AG04450 (cell line): ENCODE measurements around the gene ASPSCR1. TPM values are rescaled to one million over a fixed set of nuclear protein-coding genes. Genes with fewer than 3 reads are reported as not detected.
A peak's percentile ranks its signal among the peaks of the same experiment; 100 is the strongest.

Source experiments
- CTCF ChIA-PET: fragments of 300-600, 350-600 bp; formaldehyde crosslinking; extraction: SDS; loops from one replicate; lab custom pipeline; 2022; ENCODE audit warnings: antibody characterized with exemption, inconsistent platforms; lab: Charles Lee
- POLR2A ChIA-PET: fragments of 350-600 bp; formaldehyde crosslinking; extraction: SDS; loops from one replicate; lab custom pipeline; 2021; ENCODE audit warnings: antibody characterized with exemption, inconsistent platforms; lab: Yijun Ruan, JAX
- DNase-seq: peaks from one replicate; pipeline ENCODE4 v3.0.0-alpha.2; 2011; ENCODE audit warnings: low read depth, low spot score
- H3K27ac ChIP-seq: one replicate; pipeline ENCODE4 v1.5.1; 2012; ENCODE audit warnings: low read depth, low read length, control low read depth
- H3K27me3 ChIP-seq: one replicate; pipeline ENCODE4 v1.6.0; 2012; ENCODE audit warnings: low read length; ENCODE audit not compliant: control insufficient read depth, insufficient read depth
- H3K4me3 ChIP-seq: 2 replicates; pipeline ENCODE4 v1.5.1; 2011; ENCODE audit warnings: mild to moderate bottlenecking, low read depth, low read length, control low read depth
- H3K9me3 ChIP-seq: 2 replicates; pipeline ENCODE4 v1.5.1; 2012; ENCODE audit warnings: low read length; ENCODE audit not compliant: control insufficient read depth, insufficient read depth
- CTCF ChIP-seq: IDR thresholded peaks from 2 replicates; pipeline ENCODE4 v1.5.1; 2011; ENCODE audit warnings: low read depth, low read length, control low read depth, inconsistent platforms
- polyA plus RNA-seq: library from polyadenylated mRNA; depleted of rRNA; stranded (reverse); fragments of >200 nt; gene quantifications from 2 replicates; pipeline ENCODE4 v1.2.3, GENCODE V29; 2011

ASPSCR1 gene
- polyA plus RNA-seq, 1 experiment: 7.1 TPM

GRCh38 chr17:82050761-82051641 is 73.6 kb downstream of the ASPSCR1 start:
- ChIA-PET CTCF (interaction anchor here (1.6 kb wide), 1 partner anchor 13 kb away, joined by 4 read pairs; the partner anchor contains the start of gene DCXR), POLR2A (interaction anchor here (0.5 to 2.2 kb wide), 3 partner anchors 13 to 48 kb away, joined by 4 to 8 read pairs (median 5); partner anchors contain the start of gene DCXR)
- Histone ChIP-seq H3K4me3 (peak overlapping the region; percentile 85), H3K9me3 (peaks cover 4% of the 10 kb centered on the region; the same call in 1 of the 2 replicates), H3K27me3 (no peaks in the 10 kb centered on the region), H3K27ac (no peak overlapping the region)
- no peak for TF ChIP-seq CTCF
- DNase-seq: no peak

GRCh38 chr17:82051776-82052637 is 74.6 kb downstream of the ASPSCR1 start, which contains the start of the genes GPS1 and RFNG:
Gene GPS1 (plus strand): TSS chr17:82051898. CDS start chr17:82051932, 34 bp downstream.
Gene RFNG (minus strand): TSS chr17:82051811. CDS start chr17:82051766, 45 bp downstream.
- ChIA-PET CTCF (no interaction called here), POLR2A (interaction anchor here (0.6 to 2.2 kb wide), 3 partner anchors 14 to 47 kb away, joined by 3 to 8 read pairs (median 4); partner anchors contain the start of gene DCXR)
- H3K9me3 ChIP-seq: peaks cover 4% of the 10 kb centered on the region; the same call in 1 of the 2 replicates
- no peaks in the 10 kb centered on the region for H3K27me3 ChIP-seq
- H3K27ac ChIP-seq: no peak within 1 kb of the TSS
- no peak for DNase-seq
- TF ChIP-seq CTCF: no peak
- peak within 1 kb of the TSS; percentile 85 for H3K4me3 ChIP-seq

- DNase-seq: no peak
- peaks cover 4% of the 10 kb centered on the region; the same call in 1 of the 2 replicates for H3K9me3 ChIP-seq
- CTCF ChIA-PET: no interaction called here
- H3K4me3 ChIP-seq: peak overlapping the region; percentile 85
- H3K27ac ChIP-seq: no peak overlapping the region
- no peak for TF ChIP-seq CTCF
- POLR2A ChIA-PET: interaction anchor here (0.6 to 2.2 kb wide), 3 partner anchors 15 to 46 kb away, joined by 3 to 8 read pairs (median 4); partner anchors contain the start of gene DCXR
- H3K27me3 ChIP-seq: no peaks in the 10 kb centered on the region
Measured at GRCh38 chr17:82052638-82053059, 75.2 kb downstream of the ASPSCR1 start.

- no peak overlapping the region for H3K27ac ChIP-seq
- no peak for TF ChIP-seq CTCF
- H3K9me3 ChIP-seq: peaks cover 4% of the 10 kb centered on the region; the same call in 1 of the 2 replicates
- H3K4me3 ChIP-seq: peak overlapping the region; percentile 85
- DNase-seq: no peak
- POLR2A ChIA-PET: no interaction called here
- CTCF ChIA-PET: no interaction called here
- no peaks in the 10 kb centered on the region for H3K27me3 ChIP-seq
Measured at GRCh38 chr17:82053130-82053529, 75.7 kb downstream of the ASPSCR1 start.
